Mucosa of rectum (tissue), 2 donors: Measurements from ENCODE around the gene SPACA4.
A peak's percentile ranks its signal among the peaks of the same experiment; 100 is the strongest.
"Not testable (repeated sequence)": the region's sequence is repeated elsewhere in the genome, so short reads cannot be mapped to it uniquely, and the experiment has no call there.

Source experiments
- H3K27ac ChIP-seq, 2 donors: one replicate each; pipeline ENCODE4 v1.7.0; 2013; ENCODE audit warnings: inconsistent platforms in 2 of 2, low read depth in 2 of 2, low read length in 2 of 2
- H3K27me3 ChIP-seq, 2 donors: one replicate each; pipeline ENCODE4 v1.7.0; 2013; ENCODE audit warnings: low read length in 2 of 2; ENCODE audit not compliant: control insufficient read depth in 2 of 2, insufficient read depth in 2 of 2
- H3K36me3 ChIP-seq, 2 donors: one replicate each; pipeline ENCODE4 v1.7.0; 2013; ENCODE audit warnings: low read length in 2 of 2; ENCODE audit not compliant: control insufficient read depth in 2 of 2, insufficient read depth in 2 of 2
- H3K4me1 ChIP-seq, 2 donors: one replicate each; pipeline ENCODE4 v1.7.0; 2013; ENCODE audit warnings: low read length in 2 of 2, mild to moderate bottlenecking in 1 of 2; ENCODE audit not compliant: control insufficient read depth in 2 of 2, insufficient read depth in 2 of 2
- H3K4me3 ChIP-seq, 2 donors: one replicate each; pipeline ENCODE4 v1.7.0; 2013; ENCODE audit warnings: low read length in 2 of 2
- H3K9ac ChIP-seq, 2 donors: one replicate each; pipeline ENCODE4 v1.7.0; 2013; ENCODE audit warnings: low read length in 2 of 2, low read depth in 1 of 2, mild to moderate bottlenecking in 1 of 2
- H3K9me3 ChIP-seq, 2 donors: one replicate each; pipeline ENCODE4 v1.7.0; 2013; ENCODE audit warnings: low read length in 2 of 2; ENCODE audit not compliant: control insufficient read depth in 2 of 2
- donor health status: healthy.
- donor health status: Normal muscosa, but diverticular disease.

SPACA4 gene

DNA sequence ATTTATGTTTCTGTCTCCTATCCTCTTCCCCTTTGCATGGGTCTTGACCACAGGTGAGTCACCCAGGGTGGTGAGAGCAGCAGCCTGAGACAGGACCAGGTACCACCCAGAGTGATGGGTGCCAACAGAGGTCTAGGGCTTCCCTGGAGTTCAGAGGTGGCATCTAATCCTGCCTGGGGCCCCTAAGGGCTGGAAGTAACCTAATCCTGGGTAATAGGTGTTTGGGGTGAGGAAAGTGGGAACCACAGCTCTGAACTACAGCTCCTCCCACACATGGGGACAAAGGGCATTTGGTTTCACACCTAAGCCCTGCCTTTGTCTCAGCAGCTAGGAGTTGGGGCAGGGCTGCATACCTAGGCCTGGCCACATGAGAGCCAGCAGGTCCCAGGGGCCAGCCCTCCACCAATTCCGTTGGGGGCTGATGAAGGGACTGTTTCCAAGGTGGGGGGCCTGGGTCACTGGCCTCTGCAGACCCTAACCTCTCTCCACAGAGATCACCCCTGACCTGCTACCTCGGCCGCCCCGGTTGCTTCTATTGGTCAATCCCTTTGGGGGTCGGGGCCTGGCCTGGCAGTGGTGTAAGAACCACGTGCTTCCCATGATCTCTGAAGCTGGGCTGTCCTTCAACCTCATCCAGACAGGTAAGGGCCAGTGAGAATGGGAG, 20.8 kb downstream of the SPACA4 start:
- Histone ChIP-seq H3K27ac (peak overlapping the region; percentile 85 to 86), H3K9me3 (no peaks in the 10 kb centered on the region), H3K4me3 (no peak overlapping the region), H3K36me3 (peaks cover 5 to 11% of the 10 kb centered on the region in 2 donors), H3K27me3 (no peaks in the 10 kb centered on the region), H3K9ac (peak overlapping the region; percentile 17 to 41), H3K4me1 (peaks cover 43 to 67% of the 10 kb centered on the region in 2 donors)

GRCh38 chr19:48627865-48628314, 21.3 kb downstream of the SPACA4 start:
- peak overlapping the region in 1 of 2 donors; percentile 41 for H3K9ac ChIP-seq
- no peaks in the 10 kb centered on the region for H3K9me3 ChIP-seq
- peaks cover 8 to 16% of the 10 kb centered on the region in 2 donors for H3K36me3 ChIP-seq
- no peak overlapping the region for H3K4me3 ChIP-seq
- peaks cover 49 to 72% of the 10 kb centered on the region in 2 donors for H3K4me1 ChIP-seq
- peak overlapping the region; percentile 85 to 86 for H3K27ac ChIP-seq
- H3K27me3 ChIP-seq, result no peaks in the 10 kb centered on the region

- Histone ChIP-seq H3K27me3 (no peaks in the 10 kb centered on the region), H3K4me3 (no peak overlapping the region), H3K4me1 (peaks cover 51 to 74% of the 10 kb centered on the region in 2 donors), H3K36me3 (peaks cover 8 to 18% of the 10 kb centered on the region in 2 donors), H3K9me3 (no peaks in the 10 kb centered on the region), H3K9ac (no peak overlapping the region), H3K27ac (peak overlapping the region in 1 of 2 donors; percentile 32)
Observed at GRCh38 chr19:48628486-48629296, 22.1 kb downstream of the SPACA4 start.

DNA sequence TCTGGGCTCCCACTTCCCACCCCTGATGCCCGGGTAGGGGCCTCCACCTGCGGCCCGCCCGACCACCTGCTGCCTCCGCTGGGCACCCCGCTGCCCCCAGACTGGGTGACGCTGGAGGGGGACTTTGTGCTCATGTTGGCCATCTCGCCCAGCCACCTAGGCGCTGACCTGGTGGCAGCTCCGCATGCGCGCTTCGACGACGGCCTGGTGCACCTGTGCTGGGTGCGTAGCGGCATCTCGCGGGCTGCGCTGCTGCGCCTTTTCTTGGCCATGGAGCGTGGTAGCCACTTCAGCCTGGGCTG, 22.7 kb downstream of the SPACA4 start:
- Histone ChIP-seq H3K9me3 (no peaks in the 10 kb centered on the region), H3K27ac (peak overlapping the region; percentile 86 to 89), H3K4me3 (no peak overlapping the region), H3K4me1 (peaks cover 54 to 77% of the 10 kb centered on the region in 2 donors), H3K27me3 (no peaks in the 10 kb centered on the region), H3K36me3 (peaks cover 8 to 18% of the 10 kb centered on the region in 2 donors), H3K9ac (no peak overlapping the region)

DNA sequence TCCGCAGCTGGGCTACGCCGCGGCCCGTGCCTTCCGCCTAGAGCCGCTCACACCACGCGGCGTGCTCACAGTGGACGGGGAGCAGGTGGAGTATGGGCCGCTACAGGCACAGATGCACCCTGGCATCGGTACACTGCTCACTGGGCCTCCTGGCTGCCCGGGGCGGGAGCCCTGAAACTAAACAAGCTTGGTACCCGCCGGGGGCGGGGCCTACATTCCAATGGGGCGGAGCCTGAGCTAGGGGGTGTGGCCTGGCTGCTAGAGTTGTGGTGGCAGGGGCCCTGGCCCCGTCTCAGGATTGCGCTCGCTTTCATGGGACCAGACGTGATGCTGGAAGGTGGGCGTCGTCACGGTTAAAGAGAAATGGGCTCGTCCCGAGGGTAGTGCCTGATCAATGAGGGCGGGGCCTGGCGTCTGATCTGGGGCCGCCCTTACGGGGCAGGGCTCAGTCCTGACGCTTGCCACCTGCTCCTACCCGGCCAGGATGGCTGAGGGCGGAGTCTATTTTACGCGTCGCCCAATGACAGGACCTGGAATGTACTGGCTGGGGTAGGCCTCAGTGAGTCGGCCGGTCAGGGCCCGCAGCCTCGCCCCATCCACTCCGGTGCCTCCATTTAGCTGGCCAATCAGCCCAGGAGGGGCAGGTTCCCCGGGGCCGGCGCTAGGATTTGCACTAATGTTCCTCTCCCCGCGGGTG, 23.2 kb downstream of the SPACA4 start:
- H3K4me3 ChIP-seq, result peak overlapping the region in 1 of 2 donors; percentile 43
- H3K27me3 ChIP-seq, result no peaks in the 10 kb centered on the region
- peaks cover 8 to 18% of the 10 kb centered on the region in 2 donors for H3K36me3 ChIP-seq
- peak overlapping the region; percentile 86 to 89 for H3K27ac ChIP-seq
- H3K4me1 ChIP-seq, result peaks cover 53 to 77% of the 10 kb centered on the region in 2 donors
- H3K9ac ChIP-seq, result peak overlapping the region; percentile 34 to 68
- H3K9me3 ChIP-seq, result no peaks in the 10 kb centered on the region

DNA sequence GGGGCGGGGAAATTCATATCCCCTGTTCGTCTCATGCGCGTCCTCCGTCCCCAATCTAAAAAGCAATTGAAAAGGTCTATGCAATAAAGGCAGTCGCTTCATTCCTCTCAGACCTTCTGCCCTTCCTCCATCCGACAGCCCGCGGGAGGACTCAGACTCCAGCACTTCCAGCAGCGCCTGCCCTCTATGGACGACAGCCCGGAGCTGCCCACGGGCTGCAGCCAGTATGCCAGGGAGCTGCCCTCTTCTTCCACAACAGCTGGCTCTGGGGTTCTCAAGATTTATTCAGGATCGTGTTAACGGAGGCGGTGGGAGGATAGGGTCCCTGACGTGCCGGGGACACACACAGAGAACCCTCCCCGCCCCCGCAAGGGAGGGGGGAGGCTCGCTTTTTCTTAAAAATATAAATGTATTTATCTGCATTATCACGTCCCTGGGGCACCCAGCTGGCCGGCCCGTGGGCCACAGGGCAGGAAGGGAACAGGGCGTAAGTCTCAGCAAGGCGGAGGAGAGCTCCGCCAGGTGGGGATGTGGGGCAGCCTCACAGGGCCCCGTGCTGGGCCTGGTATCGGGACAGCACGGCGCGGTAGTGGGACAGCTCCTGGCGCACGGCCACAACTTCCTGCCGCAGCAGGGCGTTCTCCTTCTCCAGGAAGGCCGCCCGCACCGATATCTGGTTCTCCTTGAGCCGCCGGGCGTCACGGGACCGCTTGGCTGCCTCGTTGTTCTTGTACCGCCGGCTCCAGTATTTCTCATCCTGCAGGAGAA, 23.9 kb downstream of the SPACA4 start:
- peak overlapping the region; percentile 86 to 89 for H3K27ac ChIP-seq
- H3K9me3 ChIP-seq, result no peaks in the 10 kb centered on the region
- H3K9ac ChIP-seq, result peak overlapping the region; percentile 34 to 68
- H3K36me3 ChIP-seq, result peaks cover 8 to 18% of the 10 kb centered on the region in 2 donors
- peaks cover 58 to 75% of the 10 kb centered on the region in 2 donors for H3K4me1 ChIP-seq
- peak overlapping the region in 1 of 2 donors; percentile 4 for H3K4me3 ChIP-seq
- H3K27me3 ChIP-seq, result no peaks in the 10 kb centered on the region

GRCh38 chr19:48631225-48631624, 24.7 kb downstream of the SPACA4 start:
- Histone ChIP-seq H3K4me1 (peaks cover 54 to 69% of the 10 kb centered on the region in 2 donors), H3K27ac (peak overlapping the region; percentile 86 to 89), H3K27me3 (no peaks in the 10 kb centered on the region), H3K9me3 (no peaks in the 10 kb centered on the region), H3K9ac (peak overlapping the region in 1 of 2 donors; percentile 68), H3K36me3 (peaks cover 8 to 18% of the 10 kb centered on the region in 2 donors), H3K4me3 (peak overlapping the region in 1 of 2 donors; percentile 20)

GRCh38 chr19:48632286-48632685, 25.7 kb downstream of the SPACA4 start:
- not testable (repeated sequence) for H3K27me3 ChIP-seq, H3K4me3 ChIP-seq, H3K9ac ChIP-seq, H3K9me3 ChIP-seq, H3K27ac ChIP-seq
- peaks cover 48 to 62% of the 10 kb centered on the region in 2 donors for H3K4me1 ChIP-seq
- H3K36me3 ChIP-seq, result peaks cover 8 to 18% of the 10 kb centered on the region in 2 donors

- Histone ChIP-seq H3K4me1 (peaks cover 43 to 57% of the 10 kb centered on the region in 2 donors), H3K9me3 (no peaks in the 10 kb centered on the region), H3K27ac (peak overlapping the region; percentile 97 to 98), H3K27me3 (no peaks in the 10 kb centered on the region), H3K4me3 (no peak overlapping the region), H3K9ac (no peak overlapping the region), H3K36me3 (peaks cover 8 to 18% of the 10 kb centered on the region in 2 donors)
Observed at GRCh38 chr19:48632692-48633147, 26.2 kb downstream of the SPACA4 start.
